Measurements from ENCODE around the gene LUC7L3.

The LUC7L3 gene

DNA sequence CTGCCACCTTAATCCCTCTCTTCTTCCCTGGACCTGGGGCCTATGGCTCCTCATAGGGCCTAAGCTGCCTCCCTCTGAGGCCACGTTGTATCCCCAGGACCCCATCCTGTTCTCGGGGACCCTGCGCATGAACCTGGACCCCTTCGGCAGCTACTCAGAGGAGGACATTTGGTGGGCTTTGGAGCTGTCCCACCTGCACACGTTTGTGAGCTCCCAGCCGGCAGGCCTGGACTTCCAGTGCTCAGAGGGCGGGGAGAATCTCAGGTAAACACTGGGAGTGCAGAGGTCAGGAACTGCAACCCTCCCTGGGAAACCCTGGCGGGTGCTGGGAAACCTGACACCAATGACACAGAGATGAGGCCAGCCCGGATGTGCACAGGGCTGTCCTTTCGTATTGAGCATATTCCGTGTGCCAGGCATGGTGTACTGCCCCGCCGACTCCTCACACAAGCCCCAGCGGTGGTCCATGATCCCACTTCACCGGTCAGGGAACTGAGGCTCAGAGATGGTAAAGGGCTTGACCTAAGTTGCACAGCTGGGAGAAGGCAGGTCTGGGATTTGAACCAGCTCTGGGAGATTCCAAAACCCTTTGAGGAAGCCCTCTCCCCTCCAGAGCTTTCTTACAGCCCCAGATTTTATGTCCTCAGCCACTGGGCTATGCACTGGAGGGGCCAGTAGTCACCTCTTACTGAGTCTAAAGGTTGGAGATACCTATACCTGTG is 34.6 kb upstream of the LUC7L3 start:
- in situ Hi-C loops (cut with HindIII; ENCODE audit: low pct_ligation_motif_present, low pct_unique_long_range_greater_than_20kb, low sequenced_read_pairs), result no loop called here
- DNase-seq, result no peak

GRCh38 chr17:50685334-50685665 is 34.1 kb upstream of the LUC7L3 start:
- in situ Hi-C loops (cut with HindIII; ENCODE audit: low pct_ligation_motif_present, low pct_unique_long_range_greater_than_20kb, low sequenced_read_pairs), result no loop called here
- DNase-seq, result no peak

DNA sequence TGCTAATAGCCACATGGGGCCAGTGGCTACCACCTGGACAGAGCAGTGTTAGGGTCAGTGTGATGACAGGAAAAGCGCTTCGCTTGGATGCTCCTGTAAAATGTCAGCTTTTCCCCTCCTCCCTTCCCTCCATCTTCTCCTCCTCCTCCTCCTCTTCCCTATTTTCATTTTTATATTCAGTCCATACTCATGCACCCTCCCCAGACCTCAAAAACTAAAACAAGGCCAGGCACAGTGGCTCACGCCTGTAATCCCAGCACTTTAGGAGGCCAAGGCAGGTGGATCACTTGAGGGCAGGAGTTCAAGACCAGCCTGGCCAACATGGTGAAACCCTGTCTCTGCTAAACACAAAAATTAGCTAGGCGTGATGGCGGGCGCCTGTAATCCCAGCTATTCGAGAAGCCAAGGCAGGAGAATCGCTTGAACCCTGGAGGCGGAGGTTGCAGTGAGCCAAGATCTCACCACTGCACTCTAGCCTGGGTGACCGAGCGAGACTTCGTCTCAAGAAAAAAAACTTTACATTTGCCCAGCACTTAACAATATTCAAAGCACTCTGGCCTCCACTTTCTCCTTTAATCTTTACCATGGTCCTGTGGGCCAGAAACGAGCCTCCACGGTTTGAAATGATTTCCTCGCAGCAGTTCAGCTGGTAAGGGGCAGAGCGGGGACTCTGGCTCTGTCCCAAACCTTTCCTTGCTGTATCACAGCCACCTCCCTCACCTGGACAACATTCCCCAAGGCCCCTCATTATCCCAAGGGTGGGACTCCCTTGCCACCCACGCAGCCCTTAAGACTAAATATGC is 33.5 kb upstream of the LUC7L3 start:
- no peak for DNase-seq
- in situ Hi-C loops (cut with HindIII; ENCODE audit: low pct_ligation_motif_present, low pct_unique_long_range_greater_than_20kb, low sequenced_read_pairs), result no loop called here

DNA sequence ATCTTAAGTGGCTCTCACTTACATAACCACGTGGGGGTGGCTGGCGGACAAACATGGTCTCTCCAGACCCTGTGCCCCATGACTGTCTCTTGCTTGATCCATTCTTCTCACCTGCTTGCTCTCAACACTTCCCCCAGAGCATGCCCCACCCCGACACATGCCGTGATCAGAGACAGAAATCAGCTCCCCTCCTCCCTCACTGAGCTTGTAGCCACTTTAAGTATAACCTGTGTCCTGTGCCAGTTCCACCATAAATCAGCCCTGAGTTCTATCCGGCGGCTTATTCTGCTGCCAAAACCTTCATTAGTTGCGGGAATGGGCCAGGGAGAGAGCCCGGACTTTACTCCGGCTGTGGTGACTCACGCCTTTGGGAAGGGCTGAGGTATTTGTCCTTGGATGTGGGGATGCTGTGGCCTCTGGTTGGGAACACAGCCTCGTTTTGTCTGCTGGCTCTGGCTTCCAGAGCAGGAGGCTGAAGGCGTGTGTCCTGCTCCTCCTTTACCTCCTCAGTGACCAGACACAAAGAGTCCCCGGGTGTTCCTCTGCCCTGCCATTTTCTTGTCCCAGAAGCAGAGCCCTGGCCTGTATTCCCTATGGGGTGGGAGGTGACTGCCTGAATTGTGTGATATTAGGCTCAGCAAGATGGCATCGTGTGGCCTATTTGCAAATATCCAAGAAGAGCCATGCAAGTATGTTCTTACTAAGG is 32.8 kb upstream of the LUC7L3 start:
- in situ Hi-C loops (cut with HindIII; ENCODE audit: low pct_ligation_motif_present, low pct_unique_long_range_greater_than_20kb, low sequenced_read_pairs), result no loop called here
- peak; percentile 92 for DNase-seq

- in situ Hi-C loops (cut with HindIII; ENCODE audit: low pct_ligation_motif_present, low pct_unique_long_range_greater_than_20kb, low sequenced_read_pairs), result no loop called here
- no peak for DNase-seq
Measured at GRCh38 chr17:50687200-50688066, 32.0 kb upstream of the LUC7L3 start.

GRCh38 chr17:50688245-50688644 is 31.2 kb upstream of the LUC7L3 start:
- DNase-seq, result peak; percentile 59
- in situ Hi-C loops (cut with HindIII; ENCODE audit: low pct_ligation_motif_present, low pct_unique_long_range_greater_than_20kb, low sequenced_read_pairs), result no loop called here

GRCh38 chr17:50689251-50689650 is 30.2 kb upstream of the LUC7L3 start:
- DNase-seq, result peak; percentile 87

GRCh38 chr17:50689956-50690886 is 29.2 kb upstream of the LUC7L3 start:
- DNase-seq, result no peak
- in situ Hi-C loops (cut with HindIII; ENCODE audit: low pct_ligation_motif_present, low pct_unique_long_range_greater_than_20kb, low sequenced_read_pairs), result no loop called here

More at GRCh38 chr17:50689251-50689650, 30.2 kb upstream of the LUC7L3 start:
- in situ Hi-C loops (cut with HindIII; ENCODE audit: low pct_ligation_motif_present, low pct_unique_long_range_greater_than_20kb, low sequenced_read_pairs), result no loop called here

DNA sequence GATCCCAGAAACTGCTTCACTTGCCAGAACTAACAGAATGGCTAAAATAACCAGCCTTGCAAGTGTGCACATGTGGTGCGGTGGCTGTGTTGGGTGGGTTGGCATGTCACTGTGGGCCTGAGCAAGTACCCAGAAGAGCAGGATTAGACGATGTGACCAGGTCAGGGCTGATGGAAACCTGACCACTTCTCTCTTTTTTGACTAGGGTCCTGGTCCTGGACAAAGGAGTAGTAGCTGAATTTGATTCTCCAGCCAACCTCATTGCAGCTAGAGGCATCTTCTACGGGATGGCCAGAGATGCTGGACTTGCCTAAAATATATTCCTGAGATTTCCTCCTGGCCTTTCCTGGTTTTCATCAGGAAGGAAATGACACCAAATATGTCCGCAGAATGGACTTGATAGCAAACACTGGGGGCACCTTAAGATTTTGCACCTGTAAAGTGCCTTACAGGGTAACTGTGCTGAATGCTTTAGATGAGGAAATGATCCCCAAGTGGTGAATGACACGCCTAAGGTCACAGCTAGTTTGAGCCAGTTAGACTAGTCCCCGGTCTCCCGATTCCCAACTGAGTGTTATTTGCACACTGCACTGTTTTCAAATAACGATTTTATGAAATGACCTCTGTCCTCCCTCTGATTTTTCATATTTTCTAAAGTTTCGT is 28.4 kb upstream of the LUC7L3 start:
- in situ Hi-C loops (cut with HindIII; ENCODE audit: low pct_ligation_motif_present, low pct_unique_long_range_greater_than_20kb, low sequenced_read_pairs), result no loop called here
- DNase-seq, result no peak

- no peak for DNase-seq
- in situ Hi-C loops (cut with HindIII; ENCODE audit: low pct_ligation_motif_present, low pct_unique_long_range_greater_than_20kb, low sequenced_read_pairs), result no loop called here
Measured at GRCh38 chr17:50691550-50692447, 27.6 kb upstream of the LUC7L3 start.

DNA sequence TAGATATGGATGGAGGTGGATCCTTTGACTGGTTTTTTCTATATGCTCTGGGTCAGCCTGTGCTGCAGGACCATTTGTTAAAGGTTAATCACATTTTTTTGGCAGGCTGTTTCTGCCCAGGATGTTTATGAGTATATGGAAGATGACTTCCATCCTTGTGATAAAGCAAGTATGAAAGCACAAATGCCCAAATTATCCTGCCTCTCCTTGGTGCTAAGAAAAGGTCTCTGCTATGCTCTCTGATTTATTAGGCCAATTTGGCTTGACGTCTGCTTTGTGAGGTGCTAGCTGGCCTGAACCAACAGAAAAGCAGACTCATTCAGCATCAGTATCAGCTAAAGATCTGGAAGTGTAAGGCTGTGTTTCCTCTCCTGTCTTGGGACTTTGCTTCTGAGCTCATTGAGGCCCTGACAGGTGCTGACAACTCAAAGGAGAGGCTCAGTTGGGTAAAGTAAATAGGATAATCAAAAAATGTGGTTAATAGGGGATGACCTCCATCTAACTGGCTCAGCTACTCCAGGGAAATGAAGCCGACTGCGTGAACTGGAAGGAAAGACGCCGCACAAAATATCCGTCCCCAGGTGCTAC is 26.9 kb upstream of the LUC7L3 start:
- no peak for DNase-seq
- in situ Hi-C loops (cut with HindIII; ENCODE audit: low pct_ligation_motif_present, low pct_unique_long_range_greater_than_20kb, low sequenced_read_pairs), result no loop called here

DNA sequence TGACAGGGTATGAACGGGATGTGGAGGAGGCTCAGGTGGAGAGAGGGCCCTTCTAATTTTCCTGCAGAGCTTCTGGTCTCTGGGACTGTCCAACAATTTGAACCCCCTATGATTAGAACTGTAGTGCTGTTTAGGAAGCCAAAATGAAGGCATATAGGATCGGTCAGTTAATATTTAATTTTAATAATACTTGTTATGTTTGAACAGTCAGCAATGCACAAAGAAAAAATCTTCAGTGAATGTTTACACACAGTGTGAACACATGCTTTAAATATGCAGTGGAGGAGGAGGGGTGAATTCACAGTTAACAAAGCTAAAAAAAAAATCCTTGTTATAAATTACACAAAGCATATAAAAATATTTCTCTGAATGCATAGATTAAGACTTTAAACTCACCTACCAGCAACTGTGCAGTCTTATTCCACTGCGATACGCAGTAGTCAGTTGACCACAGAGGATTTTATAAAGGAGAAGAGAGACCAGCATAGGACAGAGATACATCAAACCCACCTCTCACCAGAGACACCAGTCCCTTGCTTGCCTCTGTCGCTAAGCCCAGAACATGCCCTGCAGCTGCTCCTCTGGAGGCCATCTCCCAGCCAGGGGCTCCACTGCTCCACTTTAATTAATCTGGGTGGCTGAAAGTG is 26.2 kb upstream of the LUC7L3 start:
- in situ Hi-C loops (cut with HindIII; ENCODE audit: low pct_ligation_motif_present, low pct_unique_long_range_greater_than_20kb, low sequenced_read_pairs), result no loop called here
- peak; percentile 70 for DNase-seq

GRCh38 chr17:50696365-50696879 is 23.0 kb upstream of the LUC7L3 start:
- in situ Hi-C loops (cut with HindIII; ENCODE audit: low pct_ligation_motif_present, low pct_unique_long_range_greater_than_20kb, low sequenced_read_pairs), result no loop called here

GRCh38 chr17:50697062-50697461 is 22.3 kb upstream of the LUC7L3 start:
- peak; percentile 48 for DNase-seq
- in situ Hi-C loops (cut with HindIII; ENCODE audit: low pct_ligation_motif_present, low pct_unique_long_range_greater_than_20kb, low sequenced_read_pairs), result no loop called here

More at GRCh38 chr17:50696365-50696879, 23.0 kb upstream of the LUC7L3 start:
- DNase-seq, result no peak

DNA sequence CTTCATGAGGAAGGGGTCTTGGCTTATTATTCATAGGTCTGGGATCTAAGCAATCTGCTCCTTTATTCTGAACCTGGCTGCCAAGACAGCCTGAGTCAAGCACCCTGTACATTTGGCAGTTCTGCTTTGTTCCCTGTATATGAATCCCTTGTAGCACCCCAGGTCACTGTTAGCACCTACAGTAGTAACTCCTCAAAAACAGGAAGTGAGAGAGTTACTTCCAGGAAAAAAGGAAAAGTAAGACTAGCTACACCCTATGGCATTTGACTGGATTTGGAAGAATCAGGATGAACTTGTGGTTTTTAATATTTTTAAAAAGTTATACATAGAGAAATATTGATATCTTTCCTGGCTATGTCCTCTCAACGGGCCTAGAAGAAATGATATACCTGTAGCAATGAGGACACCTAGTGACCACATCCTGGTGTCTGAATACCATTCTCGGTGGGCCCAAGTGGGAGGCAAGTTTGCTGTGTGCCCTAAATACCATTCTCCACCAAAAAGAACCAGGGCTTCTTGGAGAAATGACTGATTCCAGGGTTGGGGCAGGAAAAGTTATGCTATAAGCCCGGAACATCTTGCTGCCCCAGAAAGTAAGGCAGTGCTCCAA is 21.6 kb upstream of the LUC7L3 start:
- in situ Hi-C loops (cut with HindIII; ENCODE audit: low pct_ligation_motif_present, low pct_unique_long_range_greater_than_20kb, low sequenced_read_pairs), result no loop called here
- no peak for DNase-seq

Data from ACHN (cell line).